Smooth muscle cell (in vitro differentiated cells): ENCODE results near the gene ANKRD35. TPM values are rescaled to one million over a fixed set of nuclear protein-coding genes. Genes with fewer than 3 reads are reported as not detected.
A peak's percentile ranks its signal among the peaks of the same experiment; 100 is the strongest.

ENCODE experiments used
- DNase-seq: peaks from one replicate; lab custom pipeline; 2025; ENCODE audit not compliant: unreplicated experiment; lab: John Stamatoyannopoulos, UW
- H2AFZ ChIP-seq: fragments of 200-600 bp; sonication (generic); 2 replicates; pipeline ENCODE4 v1.6.0; 2016; ENCODE audit warnings: antibody characterized with exemption, low read depth, mild to moderate bottlenecking
- H3F3A ChIP-seq: fragments of 200-600 bp; sonication (generic); 2 replicates; pipeline ENCODE4 v1.6.0; 2017; ENCODE audit warnings: antibody characterized with exemption, low read depth
- H3K27ac ChIP-seq: fragments of 200-600 bp; sonication (generic); 2 replicates; pipeline ENCODE4 v1.5.1; 2016; ENCODE audit warnings: low read depth, mild to moderate bottlenecking
- H3K27me3 ChIP-seq: fragments of 200-600 bp; sonication (generic); 2 replicates; pipeline ENCODE4 v1.6.1; 2016; ENCODE audit warnings: low read depth, mild to moderate bottlenecking
- H3K36me3 ChIP-seq: fragments of 200-600 bp; sonication (generic); 2 replicates; pipeline ENCODE4 v1.5.1; 2016; ENCODE audit warnings: low read depth
- H3K4me1 ChIP-seq: fragments of 200-600 bp; sonication (generic); 2 replicates; pipeline ENCODE4 v1.5.1; 2016; ENCODE audit warnings: low read depth
- H3K4me2 ChIP-seq: fragments of 200-600 bp; sonication (generic); 2 replicates; pipeline ENCODE4 v1.6.0; 2016; ENCODE audit warnings: mild to moderate bottlenecking
- H3K4me3 ChIP-seq: fragments of 200-600 bp; sonication (generic); 2 replicates; pipeline ENCODE4 v1.5.1; 2016; ENCODE audit warnings: mild to moderate bottlenecking
- H3K79me2 ChIP-seq: fragments of 200-600 bp; sonication (generic); 2 replicates; pipeline ENCODE4 v1.6.0; 2016; ENCODE audit warnings: low read depth, mild to moderate bottlenecking
- H3K9ac ChIP-seq: fragments of 200-600 bp; sonication (generic); 2 replicates; pipeline ENCODE4 v1.6.0; 2016; ENCODE audit warnings: low read depth
- H3K9me3 ChIP-seq: fragments of 200-600 bp; sonication (generic); replicated peaks from 2 replicates; pipeline ENCODE4 v1.5.1; 2016; ENCODE audit warnings: low read depth
- H4K20me1 ChIP-seq: fragments of 200-600 bp; sonication (generic); 2 replicates; pipeline ENCODE4 v1.6.0; 2016; ENCODE audit warnings: low read depth
- CTCF ChIP-seq: fragments of 200-600 bp; sonication (generic); IDR thresholded peaks from 2 replicates; pipeline ENCODE4 v1.5.1; 2017; ENCODE audit warnings: borderline replicate concordance, mild to moderate bottlenecking, antibody characterized with exemption; ENCODE audit not compliant: insufficient read depth, poor library complexity, severe bottlenecking
- WGBS: methylation state at CpG from one replicate; pipeline ENCODE4 v1.1.7; 2016; ENCODE audit warnings: low lambda C conversion rate; 5-methylcytosine and 5-hydroxymethylcytosine counted together
- polyA plus RNA-seq: library from polyadenylated mRNA; unstranded; fragments of >200 nt; fragmentation: Nextera tagmentation; extraction: Ambion mirVana; gene quantifications from 2 replicates; pipeline ENCODE4 v1.2.1, GENCODE V29; 2016
- total RNA-seq: library from RNA; depleted of rRNA; stranded (reverse); fragments of >200 nt; gene quantifications from 2 replicates; pipeline ENCODE4 v1.2.3, GENCODE V29; 2014

Gene ANKRD35
- total and polyA plus RNA-seq, 2 experiments from 2014 or later, result 1.7 to 1.8 TPM

DNA sequence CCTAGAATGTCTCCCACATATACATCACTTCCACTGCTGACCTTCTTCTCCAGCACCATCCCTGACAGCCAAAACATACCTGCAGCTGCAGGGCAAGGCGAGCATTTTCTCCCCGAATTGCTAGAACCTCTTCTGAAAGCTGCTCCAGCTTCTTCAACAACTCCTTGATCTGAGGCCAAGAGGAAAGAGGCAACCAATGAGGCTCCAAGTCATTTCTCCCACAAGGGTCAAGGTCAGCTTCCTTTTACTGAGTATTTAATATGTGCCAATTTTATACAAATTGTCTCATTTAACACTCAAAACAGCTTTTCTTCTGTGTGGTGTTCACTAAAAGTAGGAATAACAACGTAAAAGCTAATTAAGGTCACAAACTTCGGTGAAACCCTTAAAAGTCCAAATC, 17.4 kb downstream of the ANKRD35 start:
- Histone ChIP-seq H3K27ac (no peak overlapping the region), H3K36me3 (no peaks in the 10 kb centered on the region), H3K9ac (no peak overlapping the region), H2AFZ (no peak overlapping the region), H3K79me2 (no peaks in the 10 kb centered on the region), H4K20me1 (no peaks in the 10 kb centered on the region), H3F3A (no peaks in the 10 kb centered on the region), H3K9me3 (no peaks in the 10 kb centered on the region), H3K4me2 (no peak overlapping the region), H3K4me1 (peaks cover 6% of the 10 kb centered on the region), H3K27me3 (peaks cover 3% of the 10 kb centered on the region), H3K4me3 (no peak overlapping the region)
- TF ChIP-seq CTCF, result no peak
- WGBS, result 88% methylated on average over 4 of the region's 4 CpGs
- no peak for DNase-seq

- Histone ChIP-seq H3K9me3 (no peaks in the 10 kb centered on the region), H4K20me1 (no peaks in the 10 kb centered on the region), H3F3A (peaks cover 6% of the 10 kb centered on the region), H3K27me3 (peaks cover 3% of the 10 kb centered on the region), H3K4me3 (no peak overlapping the region), H2AFZ (no peak overlapping the region), H3K9ac (no peak overlapping the region), H3K79me2 (no peaks in the 10 kb centered on the region), H3K4me1 (no peaks in the 10 kb centered on the region), H3K27ac (no peak overlapping the region), H3K4me2 (no peak overlapping the region), H3K36me3 (no peaks in the 10 kb centered on the region)
- no peak for DNase-seq
- WGBS, result 83% methylated on average over 5 of the region's 5 CpGs
- no peak for TF ChIP-seq CTCF
These were observed 22.2 kb downstream of the ANKRD35 start for GRCh38 chr1:145863282-145864018.

DNA sequence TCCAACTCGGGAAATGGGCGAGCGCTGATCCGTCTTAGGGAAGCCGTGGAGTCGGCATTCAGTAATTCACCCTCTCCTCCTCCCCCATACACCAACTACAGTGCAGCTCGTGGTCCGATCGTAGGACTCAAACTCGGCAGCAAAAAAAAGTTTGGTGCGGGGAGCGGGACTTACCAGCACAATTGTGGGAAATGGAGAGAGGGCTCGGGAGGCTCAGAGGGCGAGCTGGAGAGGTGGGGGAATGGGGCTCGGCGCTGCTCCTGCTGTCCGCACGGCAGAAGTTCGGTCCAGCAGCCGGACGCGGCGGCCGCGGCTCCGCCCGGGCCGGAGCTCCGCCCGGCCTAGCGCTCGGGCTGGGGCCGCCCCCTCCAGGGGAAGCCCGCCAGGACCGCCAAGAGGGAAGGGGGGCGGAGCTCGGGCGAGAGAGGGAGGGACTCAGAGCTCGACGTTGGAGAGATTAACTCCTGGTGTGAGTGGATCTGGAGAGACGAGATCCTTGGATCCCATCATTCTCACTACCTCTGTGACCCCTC, 26.1 kb downstream of the ANKRD35 start:
- H3K9ac ChIP-seq, result peak overlapping the region; percentile 44
- peak overlapping the region; percentile 96 for H3K4me3 ChIP-seq
- TF ChIP-seq CTCF, result no peak
- peak overlapping the region; percentile 60 for H3K27ac ChIP-seq
- H3K79me2 ChIP-seq, result peaks cover 12% of the 10 kb centered on the region
- WGBS, result under 1% methylated on average over 38 of the region's 41 CpGs
- DNase-seq, result peak; percentile 66
- peak overlapping the region; percentile 91 for H2AFZ ChIP-seq
- no peaks in the 10 kb centered on the region for H3K9me3 ChIP-seq
- peak overlapping the region; percentile 91 for H3K4me2 ChIP-seq
- H3F3A ChIP-seq, result peaks cover 6% of the 10 kb centered on the region
- peaks cover 2% of the 10 kb centered on the region for H3K27me3 ChIP-seq
- H4K20me1 ChIP-seq, result peaks cover 24% of the 10 kb centered on the region
- H3K4me1 ChIP-seq, result no peaks in the 10 kb centered on the region
- H3K36me3 ChIP-seq, result peaks cover 4% of the 10 kb centered on the region
